OCI-LY7 (cell line): ENCODE data around the gene CINP. TPM values are rescaled to one million over a fixed set of nuclear protein-coding genes. Genes with fewer than 3 reads are reported as not detected.

Experiments used
- BruUV-seq: library from RNA; stranded (reverse); fragments of 400-500 nt; replicated peaks from 2 replicates; lab custom pipeline; 2021; lab: Mats Ljungman, UMichigan
- CTCF ChIA-PET: fragments of 300-600 bp; sonication (Branson Sonifier 250); formaldehyde crosslinking; loops from one replicate; lab custom pipeline; 2022; ENCODE audit warnings: antibody characterized with exemption; ENCODE audit not compliant: unreplicated experiment; lab: Charles Lee
- POLR2A ChIA-PET: fragments of 300-600 bp; sonication (Branson Sonifier 250); formaldehyde crosslinking; loops from one replicate; lab custom pipeline; 2022; ENCODE audit warnings: antibody characterized with exemption; lab: Charles Lee
- DNase-seq: peaks from one replicate; pipeline ENCODE4 v3.0.0-alpha.2; 2015; ENCODE audit warnings: low spot score
- H2AFZ ChIP-seq: fragments of 200-600 bp; sonication (generic), shearing (Covaris generic); 2 replicates; pipeline ENCODE4 v1.6.1; 2014; ENCODE audit warnings: mild to moderate bottlenecking, antibody characterized with exemption, low read length, moderate library complexity
- H3K27ac ChIP-seq: fragments of 200-600 bp; sonication (generic); 2 replicates; pipeline ENCODE4 v1.5.1; 2014; ENCODE audit warnings: mixed run types, low read depth, mild to moderate bottlenecking, moderate library complexity, low read length, inconsistent platforms; ENCODE audit not compliant: poor library complexity, severe bottlenecking
- H3K36me3 ChIP-seq: fragments of 200-600 bp; sonication (generic); 2 replicates; pipeline ENCODE4 v1.6.1; 2014; ENCODE audit warnings: mild to moderate bottlenecking, antibody characterized with exemption, low read length, moderate library complexity, mixed read lengths; ENCODE audit not compliant: insufficient read depth
- H3K4me1 ChIP-seq: fragments of 200-600 bp; sonication (generic); 2 replicates; pipeline ENCODE4 v1.5.1; 2014; ENCODE audit warnings: mild to moderate bottlenecking, low read length; ENCODE audit not compliant: insufficient read depth, poor library complexity, severe bottlenecking
- H3K4me2 ChIP-seq: fragments of 200-600 bp; sonication (generic); 2 replicates; pipeline ENCODE4 v1.6.1; 2014; ENCODE audit warnings: mild to moderate bottlenecking, low read length
- H3K4me3 ChIP-seq: fragments of 200-600 bp; sonication (generic); 2 replicates; pipeline ENCODE4 v1.5.1; 2014; ENCODE audit warnings: mild to moderate bottlenecking, low read depth, low read length; ENCODE audit not compliant: poor library complexity, severe bottlenecking
- H3K79me2 ChIP-seq: fragments of 200-600 bp; sonication (generic); 2 replicates; pipeline ENCODE4 v1.6.1; 2016; ENCODE audit warnings: low read depth, mild to moderate bottlenecking, low read length, moderate library complexity, mixed read lengths; ENCODE audit not compliant: insufficient read depth
- H3K9me2 ChIP-seq: fragments of 200-600 bp; sonication (generic); 2 replicates; pipeline ENCODE4 v1.6.1; 2016; ENCODE audit warnings: mild to moderate bottlenecking, low read length, mixed read lengths; ENCODE audit not compliant: insufficient read depth
- H3K9me3 ChIP-seq: fragments of 200-600 bp; sonication (generic); 2 replicates; pipeline ENCODE4 v1.6.1; 2014; ENCODE audit warnings: mild to moderate bottlenecking, mixed run types, low read length, mixed read lengths
- H4K20me1 ChIP-seq: fragments of 200-600 bp; sonication (generic); 2 replicates; pipeline ENCODE4 v1.6.1; 2014; ENCODE audit warnings: mild to moderate bottlenecking, antibody characterized with exemption, low read length, moderate library complexity, mixed read lengths; ENCODE audit not compliant: insufficient read depth
- EZH2phosphoT487 ChIP-seq: fragments of 200-600 bp; sonication (generic); IDR thresholded peaks from 2 replicates; pipeline ENCODE4 v1.6.1; 2018; ENCODE audit warnings: low read depth, borderline replicate concordance, mild to moderate bottlenecking, mixed run types, antibody characterized with exemption, low read length, moderate library complexity, mixed read lengths
- intact Hi-C: fragments of 100-400 bp; cut with micrococcal nuclease; formaldehyde crosslinking; loops from one replicate; pipeline ENCODE4 v1.10.0; 2022; ENCODE audit not compliant: unreplicated experiment
- total RNA-seq, 2 experiments: library from RNA; depleted of rRNA in 1 of 2; stranded (reverse); fragments of >200 nt in 1 of 2; shearing (Covaris generic) in 1 of 2; gene quantifications; 2 replicates each; pipeline ENCODE4 v1.2.3, GENCODE V29; 2014 to 2022
- TF ChIP-seq, protein P1 (sequence below): fragments of 200-600 bp; sonication (generic); conservative IDR thresholded peaks from 2 replicates; pipeline ENCODE4 v1.5.1; 2014; ENCODE audit warnings: mild to moderate bottlenecking, antibody characterized with exemption, low read length, moderate library complexity, mixed read lengths

Gene CINP
- total RNA-seq, 2 experiments from 2014 or later = 28.2 to 29.8 TPM

DNA sequence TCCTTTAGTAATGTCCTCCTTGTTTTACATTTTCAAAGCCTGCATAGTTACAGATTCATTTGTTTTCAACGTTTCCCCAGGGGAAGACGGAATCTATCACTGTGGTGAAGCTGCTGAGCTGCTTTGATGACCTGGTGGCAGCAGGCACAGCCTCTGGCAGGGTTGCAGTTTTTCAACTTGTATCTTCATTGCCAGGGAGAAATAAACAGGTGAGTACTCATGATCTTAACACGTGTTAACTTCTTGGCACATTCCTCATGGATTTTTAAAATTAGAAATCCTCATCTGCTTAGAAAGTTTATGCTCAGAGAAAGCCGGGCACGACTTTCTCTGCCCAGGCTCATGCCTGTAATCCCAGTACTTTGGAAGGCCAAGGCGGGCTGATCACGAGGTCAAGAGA is 44.6 kb upstream of the CINP start:
- Histone ChIP-seq H3K27ac (no peak overlapping the region), H3K4me3 (no peak overlapping the region), H4K20me1 (no peaks in the 10 kb centered on the region), H3K4me2 (no peak overlapping the region), H2AFZ (no peak overlapping the region), H3K36me3 (no peaks in the 10 kb centered on the region), H3K9me3 (peaks cover 14% of the 10 kb centered on the region), H3K9me2 (no peaks in the 10 kb centered on the region), H3K4me1 (no peaks in the 10 kb centered on the region), H3K79me2 (no peaks in the 10 kb centered on the region)
- intact Hi-C loops = no loop called here
- no peak for TF ChIP-seq EZH2phosphoT487
- TF ChIP-seq, protein P1, sequence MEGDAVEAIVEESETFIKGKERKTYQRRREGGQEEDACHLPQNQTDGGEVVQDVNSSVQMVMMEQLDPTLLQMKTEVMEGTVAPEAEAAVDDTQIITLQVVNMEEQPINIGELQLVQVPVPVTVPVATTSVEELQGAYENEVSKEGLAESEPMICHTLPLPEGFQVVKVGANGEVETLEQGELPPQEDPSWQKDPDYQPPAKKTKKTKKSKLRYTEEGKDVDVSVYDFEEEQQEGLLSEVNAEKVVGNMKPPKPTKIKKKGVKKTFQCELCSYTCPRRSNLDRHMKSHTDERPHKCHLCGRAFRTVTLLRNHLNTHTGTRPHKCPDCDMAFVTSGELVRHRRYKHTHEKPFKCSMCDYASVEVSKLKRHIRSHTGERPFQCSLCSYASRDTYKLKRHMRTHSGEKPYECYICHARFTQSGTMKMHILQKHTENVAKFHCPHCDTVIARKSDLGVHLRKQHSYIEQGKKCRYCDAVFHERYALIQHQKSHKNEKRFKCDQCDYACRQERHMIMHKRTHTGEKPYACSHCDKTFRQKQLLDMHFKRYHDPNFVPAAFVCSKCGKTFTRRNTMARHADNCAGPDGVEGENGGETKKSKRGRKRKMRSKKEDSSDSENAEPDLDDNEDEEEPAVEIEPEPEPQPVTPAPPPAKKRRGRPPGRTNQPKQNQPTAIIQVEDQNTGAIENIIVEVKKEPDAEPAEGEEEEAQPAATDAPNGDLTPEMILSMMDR = no peak
- CTCF ChIA-PET = no interaction called here
- POLR2A ChIA-PET = no interaction called here
- no TSS peak for BruUV-seq
- DNase-seq = no peak

- BruUV-seq = no TSS peak
- no peaks in the 10 kb centered on the region for H4K20me1 ChIP-seq
- no peaks in the 10 kb centered on the region for H3K4me1 ChIP-seq
- no peak overlapping the region for H3K4me3 ChIP-seq
- no peaks in the 10 kb centered on the region for H3K79me2 ChIP-seq
- H3K9me3 ChIP-seq = peaks cover 14% of the 10 kb centered on the region
- no peak for DNase-seq
- CTCF ChIA-PET = no interaction called here
- H3K36me3 ChIP-seq = no peaks in the 10 kb centered on the region
- intact Hi-C loops = no loop called here
- no peaks in the 10 kb centered on the region for H3K9me2 ChIP-seq
- no peak overlapping the region for H2AFZ ChIP-seq
- TF ChIP-seq EZH2phosphoT487 = no peak
- TF ChIP-seq, protein P1 = no peak
- POLR2A ChIA-PET = no interaction called here
- no peak overlapping the region for H3K27ac ChIP-seq
- no peak overlapping the region for H3K4me2 ChIP-seq
Observed at GRCh38 chr14:102403028-102403427, 40.3 kb upstream of the CINP start.

GRCh38 chr14:102396521-102396920 is 33.8 kb upstream of the CINP start:
- H3K4me3 ChIP-seq = no peak overlapping the region
- ChIA-PET CTCF (no interaction called here), POLR2A (no interaction called here)
- no peaks in the 10 kb centered on the region for H4K20me1 ChIP-seq
- intact Hi-C loops = no loop called here
- no peaks in the 10 kb centered on the region for H3K9me2 ChIP-seq
- BruUV-seq = no TSS peak
- H3K36me3 ChIP-seq = no peaks in the 10 kb centered on the region; the same call in 1 of the 2 replicates
- TF ChIP-seq, protein P1 = no peak
- no peak for TF ChIP-seq EZH2phosphoT487
- H3K4me2 ChIP-seq = no peak overlapping the region
- DNase-seq = no peak
- no peaks in the 10 kb centered on the region for H3K9me3 ChIP-seq
- H2AFZ ChIP-seq = no peak overlapping the region
- no peaks in the 10 kb centered on the region for H3K79me2 ChIP-seq
- no peaks in the 10 kb centered on the region for H3K4me1 ChIP-seq
- no peak overlapping the region for H3K27ac ChIP-seq
